Skeletal muscle tissue (tissue), 4 donors: ENCODE data around the gene UGT1A6. TPM values are rescaled to one million over a fixed set of nuclear protein-coding genes. Genes with fewer than 3 reads are reported as not detected.

Source experiments
- H3K27ac ChIP-seq: one replicate; pipeline ENCODE4 v1.7.0; 2013; ENCODE audit warnings: mild to moderate bottlenecking, low read depth, low read length, inconsistent platforms
- H3K27me3 ChIP-seq, 3 donors: one replicate each; pipeline ENCODE4 v1.7.0; 2013; ENCODE audit warnings: low read length in 3 of 3; ENCODE audit not compliant: control insufficient read depth in 3 of 3, insufficient read depth in 3 of 3
- H3K36me3 ChIP-seq, 3 donors: one replicate each; pipeline ENCODE4 v1.7.0; 2013; ENCODE audit warnings: low read length in 3 of 3; ENCODE audit not compliant: control insufficient read depth in 3 of 3, insufficient read depth in 3 of 3
- H3K4me1 ChIP-seq, 3 donors: one replicate each; pipeline ENCODE4 v1.7.0; 2013; ENCODE audit warnings: low read length in 3 of 3, mild to moderate bottlenecking in 3 of 3; ENCODE audit not compliant: control insufficient read depth in 3 of 3, insufficient read depth in 3 of 3
- H3K4me3 ChIP-seq, 3 donors: one replicate each; pipeline ENCODE4 v1.7.0; 2013; ENCODE audit warnings: low read length in 3 of 3
- H3K9ac ChIP-seq, 3 donors: one replicate each; pipeline ENCODE4 v1.7.0; 2013; ENCODE audit warnings: low read length in 3 of 3, mild to moderate bottlenecking in 3 of 3, moderate library complexity in 2 of 3, low read depth in 1 of 3
- H3K9me3 ChIP-seq, 3 donors: one replicate each; pipeline ENCODE4 v1.7.0; 2013; ENCODE audit warnings: low read length in 3 of 3; ENCODE audit not compliant: control insufficient read depth in 3 of 3
- total RNA-seq: library from RNA; depleted of rRNA; stranded (reverse); fragments of >200 nt; gene quantifications from one replicate; pipeline ENCODE4 v1.2.3, GENCODE V29; 2014
- donor health status: Osteomylitis.

Gene UGT1A6
- total RNA-seq, 1 donor from 2014 or later, result 0.52 TPM

- H3K4me3 ChIP-seq, result no peak within 1 kb of the TSS
- H3K9ac ChIP-seq, result no peak within 1 kb of the TSS
- no peaks in the 10 kb centered on the region for H3K36me3 ChIP-seq
- H3K27ac ChIP-seq, result no peak within 1 kb of the TSS
- no peaks in the 10 kb centered on the region for H3K4me1 ChIP-seq
- H3K9me3 ChIP-seq, result no peaks in the 10 kb centered on the region
- peaks cover 0 to 3% (median 0%) of the 10 kb centered on the region in 3 donors for H3K27me3 ChIP-seq
These were observed 11.1 kb upstream of the UGT1A6 start, which contains the start of gene UGT1A7 for GRCh38 chr2:233681521-233682099. TSS of gene UGT1A7 (plus strand) at chr2:233681901. CDS start at chr2:233681938, 37 bp downstream.

- H3K27me3 ChIP-seq, result peaks cover 0 to 3% (median 0%) of the 10 kb centered on the region in 3 donors
- H3K9me3 ChIP-seq, result no peaks in the 10 kb centered on the region
- no peaks in the 10 kb centered on the region for H3K4me1 ChIP-seq
- H3K27ac ChIP-seq, result no peak overlapping the region
- H3K36me3 ChIP-seq, result no peaks in the 10 kb centered on the region
- no peak overlapping the region for H3K4me3 ChIP-seq
- H3K9ac ChIP-seq, result no peak overlapping the region
These were observed 8.1 kb upstream of the UGT1A6 start for GRCh38 chr2:233684640-233685039.

GRCh38 chr2:233686928-233687327 lies 5.8 kb upstream of the UGT1A6 start:
- H3K9ac ChIP-seq, result no peak overlapping the region
- H3K27ac ChIP-seq, result no peak overlapping the region
- H3K9me3 ChIP-seq, result no peaks in the 10 kb centered on the region
- no peaks in the 10 kb centered on the region for H3K36me3 ChIP-seq
- no peak overlapping the region for H3K4me3 ChIP-seq
- H3K27me3 ChIP-seq, result peaks cover 0 to under 1% (median 0%) of the 10 kb centered on the region in 3 donors
- no peaks in the 10 kb centered on the region for H3K4me1 ChIP-seq

- Histone ChIP-seq H3K9me3 (no peaks in the 10 kb centered on the region), H3K9ac (no peak overlapping the region), H3K4me1 (no peaks in the 10 kb centered on the region), H3K27me3 (peaks cover 0 to 2% (median 0%) of the 10 kb centered on the region in 3 donors), H3K36me3 (no peaks in the 10 kb centered on the region), H3K4me3 (no peak overlapping the region), H3K27ac (no peak overlapping the region)
These were observed 4.3 kb upstream of the UGT1A6 start for GRCh38 chr2:233688341-233688740.

GRCh38 chr2:233689031-233689430 lies 3.7 kb upstream of the UGT1A6 start:
- no peaks in the 10 kb centered on the region for H3K36me3 ChIP-seq
- H3K4me1 ChIP-seq, result no peaks in the 10 kb centered on the region
- H3K9me3 ChIP-seq, result no peaks in the 10 kb centered on the region
- no peak overlapping the region for H3K4me3 ChIP-seq
- H3K27ac ChIP-seq, result no peak overlapping the region
- peaks cover 0 to 2% (median 0%) of the 10 kb centered on the region in 3 donors for H3K27me3 ChIP-seq
- no peak overlapping the region for H3K9ac ChIP-seq

GRCh38 chr2:233689501-233689900 lies 3.2 kb upstream of the UGT1A6 start:
- H3K36me3 ChIP-seq, result no peaks in the 10 kb centered on the region
- H3K9ac ChIP-seq, result no peak overlapping the region
- H3K4me3 ChIP-seq, result no peak overlapping the region
- H3K9me3 ChIP-seq, result no peaks in the 10 kb centered on the region
- H3K27ac ChIP-seq, result no peak overlapping the region
- H3K4me1 ChIP-seq, result no peaks in the 10 kb centered on the region
- H3K27me3 ChIP-seq, result peaks cover 0 to 2% (median 0%) of the 10 kb centered on the region in 3 donors

- Histone ChIP-seq H3K4me3 (no peak overlapping the region), H3K9me3 (no peaks in the 10 kb centered on the region), H3K36me3 (no peaks in the 10 kb centered on the region), H3K27me3 (peaks cover 0 to 2% (median 0%) of the 10 kb centered on the region in 3 donors), H3K27ac (no peak overlapping the region), H3K9ac (no peak overlapping the region), H3K4me1 (no peaks in the 10 kb centered on the region)
These were observed 2.2 kb upstream of the UGT1A6 start for GRCh38 chr2:233690444-233690843.

- Histone ChIP-seq H3K36me3 (no peaks in the 10 kb centered on the region), H3K27ac (no peak overlapping the region), H3K9ac (no peak overlapping the region), H3K27me3 (peaks cover 0 to 2% (median 0%) of the 10 kb centered on the region in 3 donors), H3K4me1 (no peaks in the 10 kb centered on the region), H3K9me3 (no peaks in the 10 kb centered on the region), H3K4me3 (no peak overlapping the region)
These were observed 952 bp upstream of the UGT1A6 start for GRCh38 chr2:233691443-233692433.

GRCh38 chr2:233693963-233694362 lies 1.3 kb downstream of the UGT1A6 start:
- peaks cover 0 to 2% (median 0%) of the 10 kb centered on the region in 3 donors for H3K27me3 ChIP-seq
- H3K27ac ChIP-seq, result no peak overlapping the region
- no peaks in the 10 kb centered on the region for H3K9me3 ChIP-seq
- no peaks in the 10 kb centered on the region for H3K36me3 ChIP-seq
- no peak overlapping the region for H3K4me3 ChIP-seq
- H3K4me1 ChIP-seq, result no peaks in the 10 kb centered on the region
- H3K9ac ChIP-seq, result no peak overlapping the region

GRCh38 chr2:233698740-233699139 lies 6.0 kb downstream of the UGT1A6 start:
- H3K9me3 ChIP-seq, result no peaks in the 10 kb centered on the region
- H3K27ac ChIP-seq, result no peak overlapping the region
- H3K27me3 ChIP-seq, result no peaks in the 10 kb centered on the region
- no peaks in the 10 kb centered on the region for H3K4me1 ChIP-seq
- H3K36me3 ChIP-seq, result no peaks in the 10 kb centered on the region
- no peak overlapping the region for H3K4me3 ChIP-seq
- H3K9ac ChIP-seq, result no peak overlapping the region
